ENCODE data around the gene DDN. TPM values are rescaled to one million over a fixed set of nuclear protein-coding genes. Genes with fewer than 3 reads are reported as not detected.

DDN gene
- total RNA-seq, 2 experiments from 2014 or later: 0.10 to 0.17 TPM

GRCh38 chr12:49038291-49038955, 39.2 kb upstream of the DDN start:
- no peaks in the 10 kb centered on the region for H3K4me1 Mint-ChIP-seq
- no peaks in the 10 kb centered on the region for H3K27me3 Mint-ChIP-seq
- H3K9me3 Mint-ChIP-seq: no peaks in the 10 kb centered on the region
- no peak for DNase-seq
- H3K36me3 Mint-ChIP-seq (ENCODE audit: low read depth): peaks cover 49% of the 10 kb centered on the region
- CTCF ChIA-PET: interaction anchor here (0.7 to 1.5 kb wide), 4 partner anchors 10 to 61 kb away, joined by 3 to 5 read pairs (median 4); no protein-coding TSS in a partner anchor
- H3K4me3 Mint-ChIP-seq: no peak overlapping the region
- POLR2A ChIA-PET: no interaction called here
- no peak overlapping the region for H3K27ac Mint-ChIP-seq

- H3K36me3 Mint-ChIP-seq (ENCODE audit: low read depth): peaks cover 43% of the 10 kb centered on the region
- H3K4me3 Mint-ChIP-seq: no peak overlapping the region
- DNase-seq: no peak
- H3K27me3 Mint-ChIP-seq: no peaks in the 10 kb centered on the region
- no peaks in the 10 kb centered on the region for H3K9me3 Mint-ChIP-seq
- no peak overlapping the region for H3K27ac Mint-ChIP-seq
- no peaks in the 10 kb centered on the region for H3K4me1 Mint-ChIP-seq
- ChIA-PET POLR2A (no interaction called here), CTCF (interaction anchor here (0.7 to 1.5 kb wide), 7 partner anchors 8 to 60 kb away, joined by 3 to 5 read pairs (median 4); no protein-coding TSS in a partner anchor)
These were observed 38.7 kb upstream of the DDN start for GRCh38 chr12:49037947-49038237.

GRCh38 chr12:49037111-49037946, 38.2 kb upstream of the DDN start:
- no peaks in the 10 kb centered on the region for H3K27me3 Mint-ChIP-seq
- POLR2A ChIA-PET: no interaction called here

GRCh38 chr12:49036029-49036428, 36.9 kb upstream of the DDN start:
- ChIA-PET POLR2A (interaction anchor here (0.7 kb wide), 2 partner anchors 20 to 58 kb away, joined by 5 read pairs; no protein-coding TSS in a partner anchor), CTCF (interaction anchor here (1.1 to 1.6 kb wide), 6 partner anchors 8 to 197 kb away, joined by 3 to 7 read pairs (median 4); no protein-coding TSS in a partner anchor)
- DNase-seq: no peak
- peaks cover 32% of the 10 kb centered on the region for H3K36me3 Mint-ChIP-seq (ENCODE audit: low read depth)
- no peak overlapping the region for H3K27ac Mint-ChIP-seq
- H3K27me3 Mint-ChIP-seq: no peaks in the 10 kb centered on the region
- no peak overlapping the region for H3K4me3 Mint-ChIP-seq
- no peaks in the 10 kb centered on the region for H3K4me1 Mint-ChIP-seq
- no peaks in the 10 kb centered on the region for H3K9me3 Mint-ChIP-seq

More at GRCh38 chr12:49037111-49037946, 38.2 kb upstream of the DDN start:
- DNase-seq: no peak
- Mint-ChIP-seq H3K4me3 (no peak overlapping the region), H3K9me3 (no peaks in the 10 kb centered on the region), H3K36me3 (ENCODE audit: low read depth) (peaks cover 39% of the 10 kb centered on the region), H3K4me1 (no peaks in the 10 kb centered on the region), H3K27ac (no peak overlapping the region)
- CTCF ChIA-PET: interaction anchor here (0.8 to 1.5 kb wide), 12 partner anchors 8 to 184 kb away, joined by 3 to 7 read pairs (median 4); no protein-coding TSS in a partner anchor

- CTCF ChIA-PET: interaction anchor here (0.9 kb wide), 1 partner anchor 12 kb away, joined by 3 read pairs; no protein-coding TSS in a partner anchor
- no peaks in the 10 kb centered on the region for H3K9me3 Mint-ChIP-seq
- no peak overlapping the region for H3K27ac Mint-ChIP-seq
- peaks cover 3% of the 10 kb centered on the region for H3K4me1 Mint-ChIP-seq
- no peak overlapping the region for H3K4me3 Mint-ChIP-seq
- DNase-seq: no peak
- POLR2A ChIA-PET: interaction anchor here (0.5 kb wide), 1 partner anchor 182 kb away, joined by 6 read pairs; the partner anchor contains the start of gene DDX23
- H3K27me3 Mint-ChIP-seq: no peaks in the 10 kb centered on the region
- H3K36me3 Mint-ChIP-seq (ENCODE audit: low read depth): peaks cover 27% of the 10 kb centered on the region
These were observed 35.1 kb upstream of the DDN start for GRCh38 chr12:49034286-49034622.

- no peak for DNase-seq
- Mint-ChIP-seq H3K9me3 (no peaks in the 10 kb centered on the region), H3K27ac (no peak overlapping the region), H3K27me3 (no peaks in the 10 kb centered on the region), H3K4me1 (peaks cover 3% of the 10 kb centered on the region), H3K36me3 (ENCODE audit: low read depth) (peaks cover 26% of the 10 kb centered on the region), H3K4me3 (no peak overlapping the region)
- CTCF ChIA-PET: interaction anchor here (0.9 to 1.6 kb wide), 2 partner anchors 10 to 12 kb away, joined by 3 to 8 read pairs; no protein-coding TSS in a partner anchor
- POLR2A ChIA-PET: interaction anchor here (0.5 kb wide), 1 partner anchor 182 kb away, joined by 6 read pairs; the partner anchor contains the start of gene DDX23
These were observed 34.6 kb upstream of the DDN start for GRCh38 chr12:49033611-49034285.

GRCh38 chr12:49032679-49033447, 33.7 kb upstream of the DDN start:
- ChIA-PET CTCF (interaction anchor here (1.6 kb wide), 1 partner anchor 11 kb away, joined by 8 read pairs; no protein-coding TSS in a partner anchor), POLR2A (no interaction called here)
- no peak for DNase-seq
- peak overlapping the region; percentile 13 for H3K27ac Mint-ChIP-seq
- peaks cover 3% of the 10 kb centered on the region for H3K4me1 Mint-ChIP-seq
- no peaks in the 10 kb centered on the region for H3K9me3 Mint-ChIP-seq
- H3K4me3 Mint-ChIP-seq: no peak overlapping the region
- H3K27me3 Mint-ChIP-seq: no peaks in the 10 kb centered on the region
- peaks cover 24% of the 10 kb centered on the region for H3K36me3 Mint-ChIP-seq (ENCODE audit: low read depth)

GRCh38 chr12:49032276-49032675, 33.1 kb upstream of the DDN start:
- ChIA-PET CTCF (interaction anchor here (1.6 to 2.4 kb wide), 2 partner anchors 11 kb away, joined by 8 to 9 read pairs; no protein-coding TSS in a partner anchor), POLR2A (no interaction called here)
- H3K36me3 Mint-ChIP-seq (ENCODE audit: low read depth): peaks cover 30% of the 10 kb centered on the region

GRCh38 chr12:49031573-49032161, 32.5 kb upstream of the DDN start:
- ChIA-PET POLR2A (no interaction called here), CTCF (interaction anchor here (1.7 to 2.4 kb wide), 2 partner anchors 12 to 34 kb away, joined by 5 to 9 read pairs; no protein-coding TSS in a partner anchor)
- Mint-ChIP-seq H3K27ac (no peak overlapping the region), H3K27me3 (no peaks in the 10 kb centered on the region), H3K36me3 (ENCODE audit: low read depth) (peaks cover 29% of the 10 kb centered on the region), H3K9me3 (no peaks in the 10 kb centered on the region), H3K4me1 (peaks cover 3% of the 10 kb centered on the region), H3K4me3 (no peak overlapping the region)
- DNase-seq: no peak

More at GRCh38 chr12:49032276-49032675, 33.1 kb upstream of the DDN start:
- no peak overlapping the region for H3K4me3 Mint-ChIP-seq
- peaks cover 3% of the 10 kb centered on the region for H3K4me1 Mint-ChIP-seq
- no peak overlapping the region for H3K27ac Mint-ChIP-seq
- no peaks in the 10 kb centered on the region for H3K9me3 Mint-ChIP-seq
- no peak for DNase-seq
- H3K27me3 Mint-ChIP-seq: no peaks in the 10 kb centered on the region

- CTCF ChIA-PET: interaction anchor here (1.3 to 2.6 kb wide), 4 partner anchors 11 to 43 kb away, joined by 5 to 11 read pairs (median 7); no protein-coding TSS in a partner anchor
- H3K9me3 Mint-ChIP-seq: no peaks in the 10 kb centered on the region
These were observed 31.8 kb upstream of the DDN start for GRCh38 chr12:49030714-49031572.

GRCh38 chr12:49030119-49030518, 30.9 kb upstream of the DDN start:
- ChIA-PET POLR2A (no interaction called here), CTCF (interaction anchor here (0.9 to 2.6 kb wide), 6 partner anchors 10 to 53 kb away, joined by 3 to 11 read pairs (median 5); no protein-coding TSS in a partner anchor)
- Mint-ChIP-seq H3K4me3 (no peak overlapping the region), H3K36me3 (ENCODE audit: low read depth) (peaks cover 30% of the 10 kb centered on the region), H3K9me3 (no peaks in the 10 kb centered on the region), H3K27ac (no peak overlapping the region), H3K27me3 (no peaks in the 10 kb centered on the region), H3K4me1 (peaks cover 3% of the 10 kb centered on the region)
- DNase-seq: no peak

More at GRCh38 chr12:49030714-49031572, 31.8 kb upstream of the DDN start:
- Mint-ChIP-seq H3K4me3 (no peak overlapping the region), H3K4me1 (peaks cover 3% of the 10 kb centered on the region), H3K27ac (no peak overlapping the region), H3K27me3 (no peaks in the 10 kb centered on the region), H3K36me3 (ENCODE audit: low read depth) (peaks cover 26% of the 10 kb centered on the region)
- POLR2A ChIA-PET: no interaction called here
- no peak for DNase-seq
